RWPE1 (cell line): ENCODE data around the gene CYP26A1.

ENCODE experiments used
- CTCF ChIA-PET: fragments of 350-600 bp; sonication (Branson Sonifier 250); formaldehyde crosslinking; extraction: SDS; loops from one replicate; lab custom pipeline; 2021; lab: Yijun Ruan, JAX
- POLR2A ChIA-PET: fragments of 400-600 bp; formaldehyde crosslinking; extraction: SDS; loops from one replicate; lab custom pipeline; 2020; ENCODE audit warnings: antibody characterized with exemption; ENCODE audit not compliant: low non-redundant PET; lab: Yijun Ruan, JAX
- DNase-seq: peaks from one replicate; pipeline ENCODE4 v3.0.0; 2012; ENCODE audit warnings: low spot score
- H3K27ac ChIP-seq: fragments of 450-650 bp; 2 replicates; pipeline ENCODE4 v1.5.1; 2017
- CTCF ChIP-seq: fragments of 450-650 bp; conservative IDR thresholded peaks from 2 replicates; pipeline ENCODE4 v1.5.1; 2017; ENCODE audit warnings: low read depth, mild to moderate bottlenecking

CYP26A1 gene

GRCh38 chr10:93059975-93060886 lies 13.5 kb upstream of the CYP26A1 start, which contains the start of gene CYP26C1:
Gene CYP26C1, plus strand, starts transcription at chr10:93060798. Its CDS starts 466 bp downstream, at chr10:93061264.
- H3K27ac ChIP-seq = no peak within 1 kb of the TSS
- ChIA-PET CTCF (no interaction called here), POLR2A (no interaction called here)
- TF ChIP-seq CTCF = no peak
- no peak for DNase-seq

- H3K27ac ChIP-seq = no peak overlapping the region
- CTCF ChIA-PET = interaction anchor here (0.7 to 1.6 kb wide), 2 partner anchors 19 to 619 kb away, joined by 3 to 5 read pairs; no protein-coding TSS in a partner anchor
- no peak for DNase-seq
- POLR2A ChIA-PET = no interaction called here
- no peak for TF ChIP-seq CTCF
These were observed 12.7 kb upstream of the CYP26A1 start for GRCh38 chr10:93060887-93061593.

- ChIA-PET POLR2A (no interaction called here), CTCF (interaction anchor here (0.5 to 1.6 kb wide), 8 partner anchors 10 to 619 kb away, joined by 3 to 6 read pairs (median 4); no protein-coding TSS in a partner anchor)
- no peak for TF ChIP-seq CTCF
- no peak for DNase-seq
- H3K27ac ChIP-seq = no peak overlapping the region
These were observed 11.8 kb upstream of the CYP26A1 start for GRCh38 chr10:93061594-93062513.

- no peak overlapping the region for H3K27ac ChIP-seq
- CTCF ChIA-PET = interaction anchor here (0.5 to 1.6 kb wide), 8 partner anchors 9 to 618 kb away, joined by 3 to 6 read pairs (median 4); no protein-coding TSS in a partner anchor
- DNase-seq = no peak
- POLR2A ChIA-PET = no interaction called here
- peak; percentile 39 for TF ChIP-seq CTCF
These were observed 11.1 kb upstream of the CYP26A1 start for GRCh38 chr10:93062514-93063143.

- DNase-seq = no peak
- ChIA-PET POLR2A (no interaction called here), CTCF (interaction anchor here (0.6 to 1.4 kb wide), 6 partner anchors 8 to 44 kb away, joined by 3 to 5 read pairs (median 3); no protein-coding TSS in a partner anchor)
- no peak overlapping the region for H3K27ac ChIP-seq
- no peak for TF ChIP-seq CTCF
These were observed 10.3 kb upstream of the CYP26A1 start for GRCh38 chr10:93063144-93063976.
